ENCODE measurements around the gene KRT6A. TPM values are rescaled to one million over a fixed set of nuclear protein-coding genes. Genes with fewer than 3 reads are reported as not detected.

KRT6A gene
- under 0.01 TPM in 1 of 2 replicates, not detected in the other for total RNA-seq

DNA sequence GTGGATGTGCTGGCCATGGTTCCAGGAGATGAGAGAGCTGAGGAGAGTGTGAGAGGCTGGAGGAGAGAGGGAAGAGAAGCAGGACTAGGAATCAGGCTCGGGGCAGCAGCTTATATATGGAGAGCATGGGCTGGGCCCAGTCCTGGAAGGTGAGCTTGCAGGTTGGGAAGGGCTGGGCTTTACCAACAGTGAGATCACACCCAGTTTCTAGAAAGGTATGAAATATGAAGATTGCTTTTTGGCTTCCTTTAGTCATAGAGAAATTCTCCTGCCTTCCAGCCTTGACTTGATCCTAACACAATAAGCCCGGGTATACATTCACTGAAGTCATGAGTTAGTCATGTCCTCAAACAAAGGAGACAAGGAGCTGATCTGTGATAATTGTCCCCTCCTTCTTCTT, at the start of gene KRT6A:
KRT6A (minus strand) TSS at position 86 of the 400 bp plus-strand sequence; CDS start at position 17, 69 bp downstream.

DNA sequence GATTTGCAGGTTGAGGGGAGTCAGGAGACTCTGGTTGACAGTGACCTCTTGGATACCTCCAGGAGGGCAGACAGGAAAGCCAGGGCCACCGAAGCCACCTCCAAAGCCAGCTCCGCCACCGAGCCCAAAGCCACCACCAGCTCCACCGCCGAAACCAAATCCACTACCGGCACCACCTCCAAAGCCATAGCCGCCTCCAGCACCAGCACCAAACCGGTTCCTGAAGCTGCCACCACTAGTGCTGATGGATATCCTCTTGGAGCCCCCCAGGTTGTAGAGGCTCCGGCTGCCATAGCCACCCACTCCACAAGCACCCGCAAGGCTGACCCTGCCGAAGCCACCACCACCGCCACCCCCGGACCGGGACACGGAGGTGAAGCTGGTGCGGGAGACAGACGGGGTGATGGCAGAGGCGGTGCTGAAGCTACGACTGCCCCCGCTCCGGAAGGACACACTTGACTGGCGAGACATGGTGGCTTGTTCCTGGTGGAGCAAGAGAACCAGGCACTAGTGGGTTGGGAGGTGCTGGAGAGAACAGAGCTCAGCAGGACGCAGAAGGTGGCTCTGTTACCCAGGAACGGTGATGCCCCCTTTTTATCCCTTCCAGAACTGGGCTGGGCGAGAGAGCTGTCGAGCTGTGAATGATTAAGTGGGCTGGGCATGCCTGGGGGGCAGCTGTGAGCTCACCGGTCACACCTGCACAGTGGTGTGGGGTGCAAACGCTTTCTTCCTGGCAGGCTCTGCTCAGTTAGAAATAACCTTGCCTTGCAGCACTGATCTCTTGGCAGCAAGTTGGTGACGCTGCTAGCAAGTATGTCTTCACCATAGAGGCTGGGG, 27.0 kb upstream of the KRT6A start, which contains the start of gene KRT5:
KRT5 (minus strand) TSS at position 569 of the 837 bp plus-strand sequence; CDS start at position 471, 98 bp downstream.

DNA sequence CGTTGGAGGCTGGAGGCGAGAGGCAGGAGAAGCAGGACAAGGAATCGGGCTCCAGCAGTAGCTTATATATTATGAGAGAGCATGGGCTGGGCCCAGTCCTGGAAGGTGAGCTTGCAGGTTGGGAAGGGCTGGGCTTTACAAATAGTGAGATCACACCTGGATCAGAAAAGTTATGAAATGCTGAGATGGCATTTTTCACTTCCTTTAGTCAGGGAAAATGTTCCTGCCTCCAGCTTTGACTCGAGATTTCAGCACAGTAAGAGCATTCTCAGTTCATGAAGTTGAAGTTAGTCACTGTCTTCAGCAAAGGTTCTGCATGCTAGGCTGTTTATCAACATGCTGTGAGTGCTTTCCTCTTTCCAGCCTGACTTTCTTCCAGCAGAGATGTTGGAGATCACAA, 19.3 kb downstream of the KRT6A start, which contains the start of gene KRT6C:
KRT6C (minus strand) TSS at position 38 of the 400 bp plus-strand sequence. CDS start 68 bp downstream, outside the sequence.

DNA sequence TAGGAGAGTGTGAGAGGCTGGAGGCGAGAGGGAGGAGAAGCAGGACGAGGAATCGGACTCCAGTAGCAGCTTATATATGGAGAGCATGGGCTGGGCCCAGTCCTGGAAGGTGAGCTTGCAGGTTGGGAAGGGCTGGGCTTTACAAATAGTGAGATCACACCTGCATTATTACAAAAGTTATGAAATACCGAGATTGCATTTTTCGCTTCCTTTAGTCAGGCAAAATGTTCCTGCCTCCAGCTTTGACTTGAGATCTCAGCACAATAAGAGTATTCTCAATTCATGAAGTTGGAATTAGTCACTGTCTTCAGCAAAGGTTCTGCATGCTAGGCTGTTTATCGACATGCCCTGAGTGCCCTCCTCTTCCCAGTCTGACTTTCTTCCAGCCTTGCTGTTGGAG, 41.0 kb downstream of the KRT6A start, which contains the start of gene KRT6B:
KRT6B (minus strand) TSS at position 46 of the 400 bp plus-strand sequence. CDS start 68 bp downstream, outside the sequence.

Other genes with a start within 250 kb of the KRT6A start
- gene KRT86, start 218.6 kb downstream of the KRT6A start, total RNA-seq, result not detected in 2 replicates
- 0.15 TPM in 1 of 2 replicates, not detected in the other for gene KRT81, start 201.7 kb downstream of the KRT6A start, total RNA-seq
- gene KRT83, start 171.9 kb downstream of the KRT6A start, total RNA-seq, result not detected in 2 replicates
- gene KRT85, start 125.8 kb downstream of the KRT6A start, total RNA-seq, result not detected in 2 replicates
- not detected in 2 replicates for gene KRT84, start 107.6 kb downstream of the KRT6A start, total RNA-seq
- gene KRT82, start 86.9 kb downstream of the KRT6A start, total RNA-seq, result not detected in 2 replicates
- gene KRT75, start 58.9 kb downstream of the KRT6A start, total RNA-seq, result not detected in 2 replicates
- not detected in 2 replicates for gene KRT6B, start 41.1 kb downstream of the KRT6A start, total RNA-seq
- gene KRT6C, start 19.5 kb downstream of the KRT6A start, total RNA-seq, result not detected in 2 replicates
- 0.50 and 6.7 TPM in 2 replicates for gene KRT5, start 27.1 kb upstream of the KRT6A start, total RNA-seq
- gene KRT71, start 59.9 kb upstream of the KRT6A start, total RNA-seq, result not detected in 2 replicates
- not detected in 2 replicates for gene KRT74, start 80.6 kb upstream of the KRT6A start, total RNA-seq
- gene KRT72, start 108.2 kb upstream of the KRT6A start, total RNA-seq, result not detected in 2 replicates
- gene KRT73, start 125.3 kb upstream of the KRT6A start, total RNA-seq, result not detected in 2 replicates
- gene KRT2, start 159.0 kb upstream of the KRT6A start, total RNA-seq, result not detected in 2 replicates
- gene KRT1, start 187.2 kb upstream of the KRT6A start, total RNA-seq, result not detected in 2 replicates
- not detected in 2 replicates for gene KRT77, start 210.3 kb upstream of the KRT6A start, total RNA-seq

Measured in smooth muscle cell of trachea (primary cell).